ENCODE data around the gene LRBA.

Gene LRBA

DNA sequence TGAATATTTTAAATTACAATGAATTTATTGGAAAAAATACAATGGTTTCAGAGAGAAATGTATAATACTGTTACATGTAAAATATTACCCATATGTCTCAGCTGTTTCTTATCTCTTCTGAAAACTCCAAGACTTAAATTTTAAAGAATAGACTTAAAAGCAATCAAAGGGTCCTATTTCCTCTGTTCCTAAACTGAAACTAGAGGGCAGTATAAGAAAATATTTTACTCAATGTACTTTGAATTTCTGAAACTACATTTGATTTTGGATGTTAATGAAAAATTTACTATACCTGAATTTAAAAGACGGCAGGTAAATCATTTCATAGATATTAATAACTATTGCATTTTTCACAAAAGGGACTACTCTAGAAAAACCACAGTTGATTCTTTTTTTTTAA, 200.2 kb downstream of the LRBA start:
- WGBS, result no CpG with 5 or more reads among the region's 1 CpG
- Histone ChIP-seq H3K18ac (ENCODE audit: low read depth in 1 of 2, low read length in 2 of 2) (no peak overlapping the region), H3K9ac (ENCODE audit: low read length) (no peak overlapping the region), H2AK5ac (ENCODE audit: low read length, severe bottlenecking) (no peak overlapping the region), H3K14ac (ENCODE audit: low read length in 2 of 2) (no peak overlapping the region), H3K4me1 (ENCODE audit: control insufficient read depth, insufficient read depth, low read depth, low read length) (no peaks in the 10 kb centered on the region), H2AFZ (ENCODE audit: low read depth, low read length) (no peak overlapping the region), H3K4ac (ENCODE audit: low read depth in 1 of 2, low read length in 2 of 2) (no peak overlapping the region), H4K91ac (ENCODE audit: low read length) (no peak overlapping the region), H3K36me3 (ENCODE audit: control insufficient read depth in 1 of 2, insufficient read depth in 2 of 2, low read depth in 1 of 2, low read length in 2 of 2) (peaks cover 0 to 2% of the 10 kb centered on the region in 2 experiments), H3K27ac (ENCODE audit: low read length, poor library complexity, severe bottlenecking) (no peak overlapping the region), H4K8ac (ENCODE audit: low read length) (no peak overlapping the region), H3K79me1 (replicated peaks; ENCODE audit: low read length, poor library complexity, severe bottlenecking) (peaks cover 5% of the 10 kb centered on the region), H3K9me3 (ENCODE audit: control insufficient read depth, low read length) (no peaks in the 10 kb centered on the region), H2BK12ac (ENCODE audit: low read length in 2 of 2) (no peak overlapping the region), H2BK5ac (ENCODE audit: low read depth, low read length, poor library complexity, severe bottlenecking) (no peak overlapping the region), H2BK15ac (ENCODE audit: low read depth, poor library complexity, severe bottlenecking) (no peak overlapping the region), H2BK120ac (ENCODE audit: low read depth, low read length) (no peak overlapping the region), H3K4me2 (ENCODE audit: low read length, poor library complexity, severe bottlenecking) (no peak overlapping the region), H3K27me3 (ENCODE audit: control insufficient read depth in 1 of 2, insufficient read depth in 1 of 2, low read length in 2 of 2) (no peaks in the 10 kb centered on the region), H3K4me3 (ENCODE audit: insufficient read depth in 1 of 2, low read depth in 1 of 2, low read length in 2 of 2) (no peak overlapping the region), H3K23ac (ENCODE audit: low read length in 2 of 2) (no peak overlapping the region)
- DNase-seq, result no peak

GRCh38 chr4:150805183-150806025, 209.7 kb downstream of the LRBA start:
- no peak overlapping the region for H2BK12ac ChIP-seq (ENCODE audit: low read length in 2 of 2)
- H4K8ac ChIP-seq (ENCODE audit: low read length), result no peak overlapping the region
- no peak overlapping the region for H3K14ac ChIP-seq (ENCODE audit: low read length in 2 of 2)
- no peak overlapping the region for H3K23ac ChIP-seq (ENCODE audit: low read length in 2 of 2)
- H3K9me3 ChIP-seq (ENCODE audit: control insufficient read depth, low read length), result no peaks in the 10 kb centered on the region
- no peak overlapping the region for H3K4me2 ChIP-seq (ENCODE audit: low read length, poor library complexity, severe bottlenecking)
- no peak for DNase-seq
- no peak overlapping the region for H3K27ac ChIP-seq (ENCODE audit: low read length, poor library complexity, severe bottlenecking)
- H2BK5ac ChIP-seq (ENCODE audit: low read depth, low read length, poor library complexity, severe bottlenecking), result no peak overlapping the region
- H2AK5ac ChIP-seq (ENCODE audit: low read length, severe bottlenecking), result no peak overlapping the region
- no peaks in the 10 kb centered on the region for H3K4me1 ChIP-seq (ENCODE audit: control insufficient read depth, insufficient read depth, low read depth, low read length)
- H2BK120ac ChIP-seq (ENCODE audit: low read depth, low read length), result no peak overlapping the region
- no peak overlapping the region for H2AFZ ChIP-seq (ENCODE audit: low read depth, low read length)
- no peak overlapping the region for H2BK15ac ChIP-seq (ENCODE audit: low read depth, poor library complexity, severe bottlenecking)
- H3K4ac ChIP-seq (ENCODE audit: low read depth in 1 of 2, low read length in 2 of 2), result no peak overlapping the region
- peaks cover 3% of the 10 kb centered on the region for H3K79me1 ChIP-seq (replicated peaks; ENCODE audit: low read length, poor library complexity, severe bottlenecking)
- H3K18ac ChIP-seq (ENCODE audit: low read depth in 1 of 2, low read length in 2 of 2), result no peak overlapping the region
- 75% methylated on average over 2 of the region's 3 CpGs for WGBS
- peaks cover 0 to 3% of the 10 kb centered on the region in 2 experiments for H3K36me3 ChIP-seq (ENCODE audit: control insufficient read depth in 1 of 2, insufficient read depth in 2 of 2, low read depth in 1 of 2, low read length in 2 of 2)
- H3K9ac ChIP-seq (ENCODE audit: low read length), result no peak overlapping the region
- no peaks in the 10 kb centered on the region for H3K27me3 ChIP-seq (ENCODE audit: control insufficient read depth in 1 of 2, insufficient read depth in 1 of 2, low read length in 2 of 2)
- no peak overlapping the region for H4K91ac ChIP-seq (ENCODE audit: low read length)
- no peak overlapping the region for H3K4me3 ChIP-seq (ENCODE audit: insufficient read depth in 1 of 2, low read depth in 1 of 2, low read length in 2 of 2)

DNA sequence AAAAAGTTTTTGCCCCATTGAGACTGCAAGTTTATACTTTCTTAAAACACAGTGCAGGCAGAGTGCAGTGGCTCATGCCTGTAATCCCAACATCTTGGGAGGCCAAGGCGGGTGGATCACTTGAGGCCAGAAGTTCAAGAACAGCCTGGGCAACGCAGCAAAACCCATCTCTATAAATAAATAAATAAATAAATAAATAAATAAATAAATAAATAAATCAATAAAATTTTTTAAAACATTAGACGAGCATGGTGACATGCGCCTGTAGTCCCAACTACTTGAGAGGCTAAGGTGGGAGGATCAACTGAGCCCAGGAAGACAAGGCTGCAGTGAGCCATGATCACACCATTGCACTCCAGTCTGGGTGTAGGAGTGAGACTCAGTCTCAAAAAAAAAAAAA, 213.3 kb downstream of the LRBA start:
- Histone ChIP-seq H3K4me3 (ENCODE audit: insufficient read depth in 1 of 2, low read depth in 1 of 2, low read length in 2 of 2) (no peak overlapping the region), H3K4me2 (ENCODE audit: low read length, poor library complexity, severe bottlenecking) (no peak overlapping the region), H3K4me1 (ENCODE audit: control insufficient read depth, insufficient read depth, low read depth, low read length) (no peaks in the 10 kb centered on the region), H2BK12ac (ENCODE audit: low read length in 2 of 2) (no peak overlapping the region), H2AFZ (ENCODE audit: low read depth, low read length) (no peak overlapping the region), H3K4ac (ENCODE audit: low read depth in 1 of 2, low read length in 2 of 2) (no peak overlapping the region), H3K14ac (ENCODE audit: low read length in 2 of 2) (no peak overlapping the region), H3K18ac (ENCODE audit: low read depth in 1 of 2, low read length in 2 of 2) (no peak overlapping the region), H2AK5ac (ENCODE audit: low read length, severe bottlenecking) (no peak overlapping the region), H3K79me1 (replicated peaks; ENCODE audit: low read length, poor library complexity, severe bottlenecking) (peaks cover 2% of the 10 kb centered on the region), H3K23ac (ENCODE audit: low read length in 2 of 2) (no peak overlapping the region), H3K27me3 (ENCODE audit: control insufficient read depth in 1 of 2, insufficient read depth in 1 of 2, low read length in 2 of 2) (no peaks in the 10 kb centered on the region), H2BK5ac (ENCODE audit: low read depth, low read length, poor library complexity, severe bottlenecking) (no peak overlapping the region), H3K9me3 (ENCODE audit: control insufficient read depth, low read length) (no peaks in the 10 kb centered on the region), H3K9ac (ENCODE audit: low read length) (no peak overlapping the region), H3K27ac (ENCODE audit: low read length, poor library complexity, severe bottlenecking) (no peak overlapping the region), H2BK120ac (ENCODE audit: low read depth, low read length) (no peak overlapping the region), H4K91ac (ENCODE audit: low read length) (no peak overlapping the region), H2BK15ac (ENCODE audit: low read depth, poor library complexity, severe bottlenecking) (no peak overlapping the region), H4K8ac (ENCODE audit: low read length) (no peak overlapping the region), H3K36me3 (ENCODE audit: control insufficient read depth in 1 of 2, insufficient read depth in 2 of 2, low read depth in 1 of 2, low read length in 2 of 2) (no peaks in the 10 kb centered on the region)
- 97% methylated on average over 3 of the region's 4 CpGs for WGBS
- no peak for DNase-seq

GRCh38 chr4:150799207-150799606, 215.9 kb downstream of the LRBA start:
- H3K27me3 ChIP-seq (ENCODE audit: control insufficient read depth in 1 of 2, insufficient read depth in 1 of 2, low read length in 2 of 2), result no peaks in the 10 kb centered on the region
- H3K4me3 ChIP-seq (ENCODE audit: insufficient read depth in 1 of 2, low read depth in 1 of 2, low read length in 2 of 2), result no peak overlapping the region
- peaks cover 2% of the 10 kb centered on the region for H3K79me1 ChIP-seq (replicated peaks; ENCODE audit: low read length, poor library complexity, severe bottlenecking)
- H3K36me3 ChIP-seq (ENCODE audit: control insufficient read depth in 1 of 2, insufficient read depth in 2 of 2, low read depth in 1 of 2, low read length in 2 of 2), result no peaks in the 10 kb centered on the region
- H3K4me1 ChIP-seq (ENCODE audit: control insufficient read depth, insufficient read depth, low read depth, low read length), result no peaks in the 10 kb centered on the region
- H2AK5ac ChIP-seq (ENCODE audit: low read length, severe bottlenecking), result no peak overlapping the region
- H3K14ac ChIP-seq (ENCODE audit: low read length in 2 of 2), result no peak overlapping the region
- H4K91ac ChIP-seq (ENCODE audit: low read length), result no peak overlapping the region
- H3K23ac ChIP-seq (ENCODE audit: low read length in 2 of 2), result no peak overlapping the region
- H2AFZ ChIP-seq (ENCODE audit: low read depth, low read length), result no peak overlapping the region
- no peak overlapping the region for H2BK120ac ChIP-seq (ENCODE audit: low read depth, low read length)
- H2BK12ac ChIP-seq (ENCODE audit: low read length in 2 of 2), result no peak overlapping the region
- no peak overlapping the region for H2BK5ac ChIP-seq (ENCODE audit: low read depth, low read length, poor library complexity, severe bottlenecking)
- no peak for DNase-seq
- WGBS, result 100% methylated on average over 1 of the region's 2 CpGs
- H3K4ac ChIP-seq (ENCODE audit: low read depth in 1 of 2, low read length in 2 of 2), result no peak overlapping the region
- H3K9ac ChIP-seq (ENCODE audit: low read length), result no peak overlapping the region
- no peaks in the 10 kb centered on the region for H3K9me3 ChIP-seq (ENCODE audit: control insufficient read depth, low read length)
- no peak overlapping the region for H2BK15ac ChIP-seq (ENCODE audit: low read depth, poor library complexity, severe bottlenecking)
- H3K4me2 ChIP-seq (ENCODE audit: low read length, poor library complexity, severe bottlenecking), result no peak overlapping the region
- H4K8ac ChIP-seq (ENCODE audit: low read length), result no peak overlapping the region
- no peak overlapping the region for H3K18ac ChIP-seq (ENCODE audit: low read depth in 1 of 2, low read length in 2 of 2)
- H3K27ac ChIP-seq (ENCODE audit: low read length, poor library complexity, severe bottlenecking), result no peak overlapping the region
